GM19023 (cell line): ENCODE measurements around the gene RAB40B.

Experiments used
- ATAC-seq: cut with Tn5 transposase; IDR thresholded peaks from one replicate; pipeline ENCODE4 v1.9.1; 2021; ENCODE audit warnings: mild to moderate bottlenecking, moderate library complexity; ENCODE audit not compliant: unreplicated experiment

RAB40B gene

DNA sequence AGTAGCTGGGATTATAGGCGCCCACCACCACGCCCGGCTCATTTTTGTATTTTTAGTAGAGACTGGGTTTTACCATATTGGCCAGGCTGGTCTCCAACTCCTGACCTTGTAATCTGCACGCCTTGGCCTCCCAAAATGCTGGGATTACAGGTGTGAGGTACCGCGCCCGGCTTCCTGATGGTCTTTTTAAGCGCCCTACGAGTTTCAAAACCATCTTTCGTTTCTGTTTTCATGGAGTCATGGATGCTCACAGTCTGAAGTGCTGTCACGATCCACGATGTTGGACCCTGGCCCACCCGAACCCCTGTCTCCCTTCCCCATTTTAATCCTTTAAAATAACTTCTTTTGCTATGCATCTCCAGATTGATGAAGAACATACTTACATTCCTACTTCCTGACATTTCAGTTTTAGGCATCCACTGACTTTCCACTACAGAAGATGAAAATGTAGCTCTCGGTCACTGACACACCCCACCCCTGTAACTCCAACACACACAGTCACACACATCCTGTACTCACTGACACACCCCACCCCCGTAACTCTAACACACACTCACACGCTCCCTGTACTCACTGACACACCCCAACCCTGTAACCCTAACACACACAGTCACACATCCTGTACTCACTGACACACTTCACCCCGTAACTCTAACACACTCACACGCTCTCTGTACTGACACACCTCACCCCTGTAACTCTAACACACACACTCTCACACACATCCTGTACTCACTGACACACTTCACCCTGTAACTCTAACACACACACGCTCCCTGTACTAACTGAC is 27.6 kb downstream of the RAB40B start:
- ATAC-seq, result no peak

DNA sequence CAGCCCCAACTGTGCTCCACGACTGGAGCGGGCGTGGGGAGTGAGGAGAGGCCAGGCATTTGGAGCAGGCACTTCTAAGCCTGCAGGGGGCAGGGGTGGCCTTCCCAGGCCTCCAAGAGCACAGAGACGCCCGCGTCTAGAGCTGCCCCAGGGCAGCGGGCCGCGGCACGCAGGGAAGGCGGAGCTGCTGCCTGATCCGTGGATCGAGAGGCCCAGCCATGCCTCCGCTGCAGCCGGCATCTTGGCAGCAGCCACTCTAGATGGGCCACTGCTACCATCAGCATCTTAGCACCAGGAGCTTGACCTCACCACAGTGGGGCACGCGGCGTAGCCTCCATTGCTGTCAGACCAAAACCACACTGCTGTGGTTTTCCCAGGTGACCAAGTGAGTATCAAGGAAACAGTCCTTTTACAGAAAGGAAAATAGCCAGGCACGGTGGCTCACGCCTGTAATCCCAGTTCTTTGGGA is 29.8 kb downstream of the RAB40B start:
- ATAC-seq, result no peak

DNA sequence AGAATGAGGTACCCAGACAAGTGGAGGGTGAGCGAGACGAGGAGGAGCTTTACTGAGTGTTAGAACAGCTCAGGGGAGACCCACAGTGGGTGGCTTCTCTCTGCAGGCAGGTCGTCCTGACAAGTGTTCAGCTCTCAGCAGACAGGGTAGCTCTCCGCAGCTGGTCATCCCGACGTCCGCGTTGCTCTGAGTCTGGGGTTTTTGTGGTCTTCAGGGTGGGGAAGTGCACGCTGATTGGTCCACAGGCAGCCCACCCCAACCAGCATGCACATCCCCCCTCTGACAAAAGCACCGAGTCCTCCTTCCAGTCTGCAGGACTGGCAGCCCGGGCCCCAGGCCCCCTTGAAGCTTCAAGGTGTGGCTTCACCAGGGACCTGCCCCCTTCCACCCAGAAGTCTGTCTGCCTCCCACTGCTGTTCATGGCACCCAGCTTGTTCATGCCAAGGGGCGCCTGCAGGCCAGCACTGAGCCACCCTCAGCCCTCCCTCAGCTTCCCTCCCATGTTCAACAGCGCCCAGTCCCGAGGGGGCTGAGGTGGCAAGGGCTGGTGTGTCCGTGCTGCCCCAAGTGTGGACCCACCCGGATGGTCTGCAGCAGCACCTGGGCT is 30.4 kb downstream of the RAB40B start:
- no peak for ATAC-seq

DNA sequence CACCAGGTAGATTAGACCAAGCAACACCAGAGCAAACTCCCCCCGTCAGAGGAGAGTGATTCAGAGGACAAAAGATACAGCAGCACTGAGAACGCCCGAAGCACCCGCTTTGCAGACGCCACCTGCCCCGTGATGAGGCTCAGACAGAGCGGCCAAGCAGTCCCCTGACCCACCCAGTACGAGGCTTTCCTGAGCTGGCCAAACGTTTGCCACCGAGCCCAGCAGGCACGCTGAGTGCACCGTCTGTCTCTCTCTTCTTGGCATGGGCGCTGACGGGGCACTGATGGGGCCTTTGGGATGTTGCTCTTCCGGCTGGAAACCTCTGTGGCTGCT is 30.9 kb downstream of the RAB40B start:
- ATAC-seq, result no peak

DNA sequence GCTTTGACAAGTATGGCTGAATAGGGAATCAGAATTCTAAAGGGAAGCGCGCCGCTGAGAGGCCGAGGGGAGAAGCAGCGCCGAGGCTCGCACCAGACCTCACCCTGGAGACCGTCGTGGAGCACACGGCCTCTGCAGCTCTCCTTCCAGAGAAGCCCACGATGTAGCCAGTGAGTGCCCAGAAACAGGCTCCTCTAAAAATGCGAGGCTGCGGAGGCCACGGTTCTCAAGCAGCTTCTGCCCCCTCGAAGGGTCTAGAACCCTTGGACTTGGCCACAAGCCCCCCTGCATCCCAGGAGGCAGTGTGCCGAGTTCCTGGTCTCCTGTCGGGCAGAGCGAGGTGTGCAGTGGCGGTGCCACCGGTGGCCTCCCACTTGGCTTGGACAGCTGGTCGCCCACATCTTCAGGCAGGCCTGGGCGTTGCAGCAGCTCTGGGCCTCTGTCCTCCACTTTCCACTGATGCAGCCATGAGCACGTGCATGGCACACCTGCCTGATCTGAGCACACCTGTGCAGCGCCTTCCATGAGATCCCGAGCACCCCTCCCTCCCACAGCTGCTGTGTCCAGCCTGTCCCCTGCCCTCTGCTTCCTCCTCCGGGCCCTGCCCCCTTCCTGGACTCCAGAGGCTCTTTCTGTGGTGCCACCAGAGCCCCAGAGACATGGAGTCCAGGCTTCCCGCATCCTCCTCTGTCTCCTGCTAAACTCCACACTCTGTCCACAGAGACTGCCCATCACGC is 31.4 kb downstream of the RAB40B start:
- no peak for ATAC-seq

DNA sequence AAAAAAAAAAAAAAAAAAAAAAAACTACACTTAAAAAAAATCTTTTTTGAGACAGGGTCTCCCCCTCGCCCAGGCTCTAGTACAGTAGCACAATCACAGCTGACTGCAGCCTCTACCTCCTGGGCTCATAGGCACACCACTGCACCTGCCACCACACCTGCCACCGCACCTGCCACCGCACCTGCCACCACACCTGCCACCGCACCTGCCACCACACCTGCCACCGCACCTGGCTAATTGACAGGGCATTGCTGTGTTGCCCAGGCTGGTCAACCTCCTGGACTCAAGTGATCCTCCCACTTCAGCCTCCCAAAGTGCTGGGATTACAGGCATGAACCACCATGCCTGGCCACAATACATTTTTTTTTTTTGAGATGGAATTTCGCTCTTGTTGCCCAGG is 32.6 kb downstream of the RAB40B start:
- no peak for ATAC-seq

DNA sequence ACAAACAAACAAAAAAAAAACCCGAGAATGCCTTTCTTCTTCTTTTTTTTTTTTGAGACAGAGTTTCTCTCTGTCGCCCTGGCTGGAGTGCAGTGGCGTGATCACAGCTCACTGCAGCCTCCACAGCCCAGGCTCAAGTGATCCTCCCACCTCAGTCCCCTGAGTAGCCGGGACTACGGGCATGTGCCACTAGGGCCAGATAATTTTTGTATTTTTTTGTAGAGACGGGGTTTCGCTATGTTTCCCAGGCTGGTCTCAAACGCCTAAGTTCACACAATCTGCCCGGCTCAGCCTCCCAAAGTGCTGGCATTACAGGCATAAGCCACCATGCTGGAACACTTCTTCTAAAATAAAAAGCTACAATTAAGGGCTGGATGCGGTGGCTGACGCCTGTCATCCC is 33.3 kb downstream of the RAB40B start:
- ATAC-seq, result no peak

DNA sequence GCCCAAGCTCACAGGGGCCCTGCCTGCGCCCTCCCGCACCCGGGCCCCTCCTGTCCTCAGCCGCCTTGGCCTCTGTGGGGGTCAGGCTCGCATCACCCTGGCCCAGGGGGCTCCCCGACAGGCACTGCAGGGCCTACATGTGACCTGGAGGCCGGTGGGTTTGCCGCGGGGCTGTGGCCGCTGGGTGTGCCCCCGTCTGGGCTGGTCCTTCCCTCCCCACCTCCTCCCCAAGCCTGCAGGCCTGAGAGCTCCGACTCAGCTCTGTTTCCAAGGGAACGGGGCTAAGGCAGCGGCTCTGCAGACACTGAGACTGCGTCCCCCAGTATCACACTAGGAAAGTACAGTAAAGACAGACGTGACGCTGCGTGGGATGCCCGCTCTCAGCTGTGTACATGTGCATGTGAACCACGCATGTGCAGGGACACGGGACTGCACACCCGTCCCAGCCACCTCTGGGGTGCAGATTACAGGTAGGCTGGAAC is 33.8 kb downstream of the RAB40B start:
- no peak for ATAC-seq

DNA sequence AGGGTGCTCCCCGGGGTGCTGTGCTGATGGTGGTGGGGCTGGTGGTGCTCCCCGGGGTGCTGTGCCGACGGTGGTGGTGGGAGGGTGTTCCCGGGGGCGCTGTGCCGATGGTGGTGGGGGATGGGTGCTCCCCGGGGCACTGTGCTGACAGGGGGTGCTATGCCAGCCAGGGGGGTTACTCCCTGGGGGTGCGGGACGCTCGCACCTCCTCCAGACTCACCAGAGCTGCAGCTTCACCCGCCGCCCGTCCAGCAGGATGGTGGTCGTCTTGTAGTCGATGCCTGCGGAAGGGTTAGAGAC is 34.3 kb downstream of the RAB40B start:
- no peak for ATAC-seq

DNA sequence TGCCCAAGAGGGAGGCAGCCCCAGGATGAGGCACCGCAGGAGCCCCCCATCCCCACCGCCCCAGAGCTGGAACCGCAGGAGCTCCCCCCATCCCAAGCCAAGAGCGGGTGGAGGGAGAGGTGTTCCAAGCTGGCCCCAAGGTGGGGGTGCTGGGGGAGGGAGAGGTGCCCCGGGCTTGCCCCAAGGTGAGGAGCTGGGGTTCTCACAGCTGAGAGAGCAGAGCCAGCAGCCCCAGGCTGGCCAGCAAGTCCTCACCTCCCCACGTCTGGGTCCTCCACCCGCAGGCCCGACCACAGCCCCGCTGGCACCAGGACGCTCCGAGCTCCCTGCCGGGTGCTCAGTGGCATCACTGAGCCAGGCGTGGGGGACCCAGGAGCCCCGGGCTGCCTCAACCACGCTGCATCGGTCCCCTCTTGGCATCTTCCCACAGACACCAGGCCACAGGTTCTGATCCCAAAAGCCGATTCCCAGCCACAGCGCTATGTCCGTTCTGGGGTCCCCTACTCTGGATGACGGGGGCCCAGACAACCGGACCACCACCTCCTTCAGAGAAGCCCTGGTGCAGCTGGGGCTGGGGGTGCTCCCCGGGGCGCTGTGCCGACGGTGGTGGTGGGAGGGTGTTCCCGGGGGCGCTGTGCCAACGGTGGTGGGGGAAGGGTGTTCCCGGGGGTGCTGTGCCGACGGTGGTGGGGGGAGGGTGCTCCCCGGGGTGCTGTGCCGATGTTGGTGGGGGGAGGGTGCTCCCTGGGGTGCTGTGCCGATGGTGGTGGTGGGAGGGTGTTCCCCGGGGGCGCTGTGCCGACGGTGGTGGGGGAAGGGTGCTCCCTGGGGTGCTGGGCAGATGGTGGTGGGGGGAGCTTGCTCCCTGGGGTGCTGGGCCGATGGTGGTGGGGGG is 34.9 kb downstream of the RAB40B start:
- ATAC-seq, result no peak

DNA sequence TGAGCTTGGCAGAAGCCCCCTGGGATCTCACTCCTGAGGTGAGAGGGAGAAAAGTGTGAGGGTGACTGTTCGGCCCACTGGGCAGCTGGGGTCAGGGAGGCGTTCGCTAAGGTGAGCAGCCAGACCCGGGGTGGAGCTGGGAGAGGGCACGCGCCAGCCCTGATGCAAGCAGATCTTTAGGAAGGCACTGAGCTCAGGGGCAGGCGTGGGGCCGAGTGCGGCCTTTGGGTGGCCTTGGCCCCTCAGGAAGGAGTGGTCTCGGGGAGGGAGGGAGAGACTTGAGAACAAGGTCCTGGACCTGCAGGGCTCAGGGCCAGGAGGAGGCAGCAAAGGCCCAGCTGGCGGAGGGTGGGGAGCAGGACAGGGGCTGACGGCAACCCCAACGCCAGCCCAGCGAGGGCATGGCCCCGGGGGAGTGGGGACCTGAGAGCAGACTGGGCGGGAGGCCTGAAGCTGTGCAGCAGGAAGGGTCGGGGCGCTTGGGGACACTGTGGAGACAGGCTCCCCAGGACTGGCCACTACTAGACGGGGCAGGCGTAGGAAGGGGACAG is 35.7 kb downstream of the RAB40B start:
- ATAC-seq, result no peak

DNA sequence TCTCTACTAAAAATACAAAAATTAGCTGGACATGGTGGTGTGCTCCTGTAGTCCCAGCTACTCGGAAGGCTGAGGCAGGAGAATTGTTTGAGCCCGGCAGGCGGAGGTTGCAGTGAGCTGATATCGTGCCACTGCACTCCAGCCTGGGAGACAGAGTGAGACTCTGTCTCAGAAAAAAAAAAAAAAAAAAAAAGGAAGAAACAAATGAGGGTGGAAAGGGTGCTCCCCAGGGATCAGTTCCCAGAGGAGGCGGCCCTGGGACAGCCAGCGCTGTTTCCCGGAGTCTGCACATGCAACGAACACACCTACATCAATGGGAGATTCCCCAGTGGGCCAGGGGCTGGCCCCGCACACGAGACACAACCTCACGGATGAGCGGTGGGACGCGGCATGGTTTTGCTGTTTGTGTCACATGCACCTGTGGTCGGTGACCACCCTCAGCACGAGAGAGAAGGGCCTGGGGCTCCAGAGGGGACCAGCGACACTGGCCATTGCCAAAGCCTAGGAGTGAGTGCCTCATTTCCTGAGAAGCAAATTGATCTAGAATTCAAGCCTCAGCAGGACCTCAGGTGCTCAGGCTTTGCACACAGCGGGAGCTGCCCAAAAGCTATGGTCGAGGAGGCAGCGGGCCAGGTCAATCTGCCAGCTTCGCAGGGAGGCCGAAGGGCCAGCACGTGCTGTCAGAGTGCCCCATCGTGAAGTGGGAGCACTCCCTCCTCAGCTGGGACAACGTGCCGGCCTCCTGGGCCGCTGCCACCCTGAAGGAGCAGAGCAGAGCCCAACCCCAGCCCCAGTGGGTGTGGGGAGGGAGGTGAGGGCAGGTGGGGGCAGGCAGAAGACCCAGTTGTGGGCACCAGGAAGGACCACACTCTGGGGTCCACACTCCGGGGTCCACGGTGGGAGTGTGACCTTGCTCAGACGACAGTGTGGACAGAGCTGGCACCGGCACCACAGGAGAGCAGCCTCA is 36.5 kb downstream of the RAB40B start:
- no peak for ATAC-seq

DNA sequence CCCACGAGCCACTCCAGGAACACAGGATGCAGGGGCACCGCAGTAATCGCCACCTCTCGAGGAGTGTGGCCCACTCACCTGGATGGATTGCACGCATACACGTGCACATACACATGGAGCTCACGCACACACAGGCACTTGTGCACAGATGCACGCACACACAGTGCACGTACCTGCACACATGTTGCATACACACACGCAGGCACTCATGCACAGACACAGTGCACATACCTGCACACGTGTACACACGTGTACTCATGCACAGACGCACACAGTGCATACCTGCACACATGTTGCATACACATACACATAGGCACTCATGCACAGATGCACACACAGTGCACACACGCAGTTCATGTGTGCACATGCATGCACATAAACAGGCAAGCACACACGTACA is 38.6 kb downstream of the RAB40B start:
- no peak for ATAC-seq

DNA sequence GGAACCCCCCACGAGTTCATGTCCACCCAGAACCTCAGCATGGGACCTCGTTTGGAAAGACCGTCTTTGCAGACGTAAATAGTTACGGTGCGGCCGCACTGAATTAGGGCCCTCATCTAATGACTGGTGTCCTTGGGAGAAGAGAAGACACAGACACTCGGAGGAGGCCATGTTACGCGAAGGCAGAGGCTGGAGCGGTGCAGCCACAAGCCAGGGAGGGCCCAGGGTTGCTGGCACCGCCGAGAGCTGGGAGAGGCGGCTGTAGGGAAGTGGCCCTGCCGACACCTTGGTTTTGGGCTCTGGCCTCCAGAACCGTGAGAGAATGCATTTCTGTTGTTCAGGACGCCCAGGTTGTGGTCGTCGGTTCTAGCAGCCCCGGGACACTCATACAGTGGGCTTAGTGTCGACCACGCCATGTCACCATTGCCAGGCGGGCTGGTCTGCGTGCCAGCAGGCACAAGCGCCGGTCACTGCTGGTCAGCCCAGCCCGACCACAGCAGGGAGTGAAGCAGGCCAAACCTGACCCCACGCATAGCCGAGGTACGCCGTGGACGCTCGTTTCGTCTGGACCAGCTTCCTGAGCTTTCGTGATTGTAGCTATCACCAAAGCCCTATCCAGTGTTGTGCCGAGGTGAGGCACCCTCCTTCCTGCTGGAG is 39.6 kb downstream of the RAB40B start:
- ATAC-seq, result no peak

DNA sequence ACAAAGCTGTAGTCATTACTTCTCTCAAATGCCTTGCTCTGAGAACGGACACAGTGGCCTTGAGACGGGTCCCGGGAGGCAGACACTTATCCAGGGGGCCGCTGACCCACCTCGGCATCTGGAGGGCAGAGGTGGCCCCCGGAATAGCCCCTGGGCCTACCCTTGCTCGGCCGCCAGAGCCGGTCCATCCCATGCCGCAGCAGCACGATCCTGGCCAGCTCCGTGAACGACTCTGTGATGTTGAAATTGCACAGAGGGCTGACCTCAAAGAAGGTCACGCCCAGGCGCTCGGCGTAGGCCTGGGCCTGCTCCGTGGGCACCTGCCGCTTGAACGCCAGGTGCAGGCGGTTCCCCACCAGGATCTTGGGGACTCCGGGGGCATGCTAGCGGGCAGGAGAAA is 40.2 kb downstream of the RAB40B start:
- no peak for ATAC-seq

DNA sequence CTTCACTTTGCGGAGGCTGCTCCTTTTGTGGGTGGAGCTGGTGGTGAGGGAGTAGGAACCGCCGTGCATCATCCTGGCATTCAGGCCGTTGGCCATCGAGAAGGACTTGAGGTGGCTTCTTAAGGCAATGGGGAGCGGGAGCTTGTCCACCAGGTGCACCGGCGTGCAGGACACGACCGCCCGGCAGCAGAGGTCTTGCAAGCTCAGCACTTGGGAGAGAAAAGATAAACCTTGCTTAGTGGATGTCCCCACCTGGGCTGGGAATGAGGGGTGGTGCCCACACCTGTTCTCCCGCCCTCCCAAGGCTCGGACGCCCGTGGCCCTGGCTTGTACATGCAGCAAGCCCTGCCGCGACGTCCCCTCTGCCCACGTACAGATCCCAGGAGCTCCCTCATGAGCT is 40.6 kb downstream of the RAB40B start:
- no peak for ATAC-seq

DNA sequence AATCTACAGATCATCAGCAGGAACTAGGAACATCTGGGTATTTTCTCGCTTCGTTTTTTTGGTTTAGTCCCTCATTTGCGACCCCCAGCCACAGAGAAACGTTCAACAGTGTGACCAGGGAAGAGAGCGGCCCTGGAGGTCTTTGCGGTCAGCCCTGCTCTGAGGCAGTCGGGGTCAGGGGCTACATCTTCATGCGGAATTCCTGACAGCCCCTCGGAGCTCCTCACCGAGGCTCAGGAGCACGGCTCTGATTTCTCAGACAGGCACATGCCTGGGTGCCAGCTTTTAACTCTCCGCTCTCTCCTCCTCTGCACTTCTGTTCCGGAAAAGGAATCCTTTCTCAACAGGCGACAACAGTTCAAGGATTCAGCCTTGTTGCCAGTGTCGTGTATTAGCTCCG is 42.2 kb downstream of the RAB40B start:
- no peak for ATAC-seq

DNA sequence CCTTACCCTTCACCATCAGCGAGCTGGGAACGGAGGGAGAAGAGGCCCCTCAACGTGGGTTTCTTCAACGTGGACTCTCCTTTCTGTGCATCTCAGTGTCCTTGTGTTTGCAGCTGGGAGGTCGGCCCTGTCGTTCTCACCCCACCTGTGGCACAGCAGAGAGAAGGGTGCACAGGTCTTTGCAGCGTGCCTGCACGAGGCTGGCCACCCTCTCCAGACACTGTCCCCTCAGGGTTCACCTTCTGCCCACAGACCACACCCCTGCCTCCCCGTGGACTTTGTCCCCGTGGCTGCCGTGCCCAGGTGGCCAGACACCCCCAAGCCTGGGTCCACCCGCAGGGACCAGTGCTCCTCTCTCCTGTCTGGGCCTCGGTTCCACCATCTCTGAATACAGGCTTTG is 43.0 kb downstream of the RAB40B start:
- no peak for ATAC-seq

DNA sequence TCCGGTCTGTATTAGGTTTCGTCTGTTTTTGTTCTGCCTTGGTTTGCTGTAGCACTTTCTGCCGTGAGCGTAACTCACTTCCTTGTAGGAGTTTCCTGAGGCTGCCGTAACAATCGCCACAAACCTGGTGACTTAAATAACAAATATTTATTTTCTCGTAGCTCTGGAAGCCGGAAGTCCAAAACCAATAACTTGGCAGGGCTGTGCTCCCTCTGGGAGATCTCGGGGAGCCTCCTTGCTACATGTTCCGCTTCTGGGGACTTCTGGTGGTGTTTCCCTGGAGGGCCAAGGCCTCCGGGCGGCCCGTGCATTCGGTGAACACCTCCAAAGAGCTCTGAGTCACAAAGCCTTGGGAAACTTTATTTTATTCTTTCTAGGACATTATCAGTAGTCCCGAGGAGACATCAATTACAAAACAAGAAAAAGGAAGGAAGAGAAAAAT is 43.4 kb downstream of the RAB40B start:
- ATAC-seq, result no peak
